ENCODE data around the gene RGS1. TPM values are rescaled to one million over a fixed set of nuclear protein-coding genes. Genes with fewer than 3 reads are reported as not detected.

The RGS1 gene
- total RNA-seq, 1 donor from 2014 or later: 12.0 TPM

DNA sequence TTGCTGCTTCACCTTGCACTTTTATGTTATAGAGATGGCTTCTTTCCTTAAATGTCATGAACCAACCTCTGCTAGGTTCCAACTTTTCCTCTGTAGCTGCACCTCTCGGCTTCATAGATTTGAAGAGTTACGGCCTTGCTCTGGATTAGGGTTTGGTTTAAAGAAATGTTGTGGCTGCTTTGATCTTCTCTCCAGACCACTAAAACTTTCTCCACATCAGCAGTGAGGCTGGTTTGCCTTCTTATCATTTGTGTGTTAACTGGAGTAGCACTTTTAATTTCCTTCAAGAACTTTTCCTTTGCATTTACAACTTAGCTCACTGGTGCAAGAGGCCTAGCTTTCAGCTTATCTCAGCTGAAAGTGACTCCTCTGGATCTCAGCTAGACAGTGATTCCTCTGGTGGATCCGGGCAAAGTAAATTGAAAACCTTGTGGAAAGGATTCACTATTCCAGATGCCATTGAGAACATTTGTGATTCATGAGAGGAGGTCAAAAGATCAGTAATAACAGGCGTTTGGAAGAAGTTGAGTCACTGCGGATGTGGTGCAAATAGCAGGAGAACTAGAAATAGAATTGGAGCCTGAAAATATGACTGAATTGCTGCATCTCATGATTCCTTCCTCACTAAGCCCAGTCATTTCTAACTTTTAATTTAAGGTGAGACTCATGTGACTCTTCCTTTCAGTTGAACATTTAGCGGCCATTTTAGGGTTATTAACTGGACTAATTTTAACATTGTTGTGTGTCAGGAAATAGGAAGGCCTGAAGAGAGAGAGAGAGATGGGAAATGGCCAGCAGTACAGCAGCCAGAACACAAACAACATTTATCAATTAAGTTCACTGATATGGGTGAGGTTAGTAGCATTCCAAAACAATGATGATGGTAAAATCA lies 16.2 kb upstream of the RGS1 start:
- Mint-ChIP-seq H3K36me3 (ENCODE audit: low read depth) (peaks cover 3% of the 10 kb centered on the region), H3K27ac (peak overlapping the region; percentile 2), H3K4me3 (no peak overlapping the region), H3K4me1 (ENCODE audit: low read depth) (peaks cover 26% of the 10 kb centered on the region), H3K27me3 (ENCODE audit: insufficient read depth) (no peaks in the 10 kb centered on the region), H3K9me3 (no peaks in the 10 kb centered on the region)
- intact Hi-C loops (cut with micrococcal nuclease): no loop called here
- DNase-seq (ENCODE audit: low spot score): no peak

DNA sequence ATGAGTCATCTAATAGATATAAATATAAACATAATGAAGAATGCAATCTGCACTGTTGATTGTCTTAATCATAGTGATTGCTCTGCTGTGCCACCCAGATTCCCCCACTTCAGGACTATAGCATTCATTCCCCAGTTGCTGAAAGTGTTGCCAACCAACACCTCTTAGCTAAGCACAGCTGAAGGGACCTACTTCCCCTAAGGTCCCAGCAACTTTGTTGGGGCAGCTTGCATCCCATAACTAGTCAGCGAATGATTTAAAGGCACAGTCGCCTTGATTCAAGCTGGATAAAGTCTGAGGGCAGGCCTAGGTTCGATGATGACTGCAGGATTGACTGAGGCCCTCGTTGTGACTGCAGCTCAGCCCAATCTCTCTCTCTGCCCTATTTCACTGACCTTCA lies 14.3 kb upstream of the RGS1 start:
- Mint-ChIP-seq H3K27ac (no peak overlapping the region), H3K36me3 (ENCODE audit: low read depth) (peaks cover 4% of the 10 kb centered on the region), H3K9me3 (no peaks in the 10 kb centered on the region), H3K4me3 (no peak overlapping the region), H3K27me3 (ENCODE audit: insufficient read depth) (no peaks in the 10 kb centered on the region), H3K4me1 (ENCODE audit: low read depth) (peaks cover 35% of the 10 kb centered on the region)
- intact Hi-C loops (cut with micrococcal nuclease): no loop called here
- no peak for DNase-seq (ENCODE audit: low spot score)

DNA sequence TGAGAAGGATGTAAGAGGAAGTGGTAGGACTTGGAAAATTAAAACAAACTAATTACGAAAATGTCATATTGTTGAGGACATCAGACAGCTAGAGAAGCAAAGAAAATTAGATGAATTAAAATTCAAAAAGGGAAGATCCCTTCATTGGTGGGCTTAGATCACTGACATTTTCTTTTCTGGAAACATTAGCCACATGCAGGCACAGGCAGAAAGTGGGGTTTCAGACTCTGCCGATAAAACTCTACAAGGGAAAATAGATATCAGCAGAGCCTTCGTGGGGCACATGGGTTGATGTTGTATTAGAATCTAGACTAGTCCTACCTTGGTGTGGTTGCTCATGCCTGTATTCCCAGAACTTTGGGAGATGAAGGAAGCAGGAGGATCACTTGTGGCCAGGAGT lies 12.4 kb upstream of the RGS1 start:
- peaks cover 4% of the 10 kb centered on the region for H3K36me3 Mint-ChIP-seq (ENCODE audit: low read depth)
- no peaks in the 10 kb centered on the region for H3K27me3 Mint-ChIP-seq (ENCODE audit: insufficient read depth)
- no peaks in the 10 kb centered on the region for H3K9me3 Mint-ChIP-seq
- no peak for DNase-seq (ENCODE audit: low spot score)
- intact Hi-C loops (cut with micrococcal nuclease): no loop called here
- peaks cover 45% of the 10 kb centered on the region for H3K4me1 Mint-ChIP-seq (ENCODE audit: low read depth)
- no peak overlapping the region for H3K4me3 Mint-ChIP-seq
- H3K27ac Mint-ChIP-seq: no peak overlapping the region

DNA sequence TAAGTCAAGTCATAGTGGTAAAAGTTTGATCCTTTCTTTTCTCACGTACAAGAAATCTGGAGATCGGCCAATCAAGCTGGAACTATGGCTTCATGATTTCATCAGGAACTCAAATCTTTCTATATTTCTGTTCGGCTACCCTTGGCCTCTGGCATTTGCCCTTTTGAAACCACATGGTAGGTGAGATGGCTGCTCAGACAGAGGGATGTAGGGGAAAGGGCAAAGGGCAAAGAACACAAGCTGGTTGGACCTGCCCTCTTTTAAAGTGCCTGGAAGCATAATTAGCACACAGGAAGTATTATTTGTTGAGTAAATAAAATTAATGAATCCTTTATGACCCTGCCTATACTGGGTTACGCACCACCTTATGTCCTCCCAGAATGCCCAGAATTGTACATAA lies 11.5 kb upstream of the RGS1 start:
- Mint-ChIP-seq H3K27me3 (ENCODE audit: insufficient read depth) (no peaks in the 10 kb centered on the region), H3K4me1 (ENCODE audit: low read depth) (peaks cover 46% of the 10 kb centered on the region), H3K36me3 (ENCODE audit: low read depth) (peaks cover 4% of the 10 kb centered on the region), H3K27ac (no peak overlapping the region), H3K4me3 (no peak overlapping the region), H3K9me3 (no peaks in the 10 kb centered on the region)
- DNase-seq (ENCODE audit: low spot score): no peak
- intact Hi-C loops (cut with micrococcal nuclease): no loop called here

DNA sequence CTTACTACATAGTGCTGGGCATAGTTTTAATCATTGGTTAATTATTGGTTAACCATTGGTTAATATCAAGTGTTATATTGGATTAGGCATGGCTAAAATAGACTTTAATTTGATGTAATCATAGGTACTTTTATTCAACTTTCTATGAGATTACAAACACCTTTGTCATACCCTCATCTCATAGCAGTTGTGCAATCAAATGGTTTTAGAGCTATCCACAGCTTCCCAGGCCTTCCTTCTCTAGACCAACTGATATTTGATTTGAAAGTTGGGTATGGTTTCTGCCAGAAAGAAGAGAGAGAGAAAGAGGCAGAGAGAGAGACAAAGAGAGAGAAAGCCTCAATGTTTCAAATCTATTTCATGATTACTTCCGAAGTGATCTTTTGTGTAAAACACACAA lies 9.6 kb upstream of the RGS1 start:
- peaks cover 43% of the 10 kb centered on the region for H3K4me1 Mint-ChIP-seq (ENCODE audit: low read depth)

DNA sequence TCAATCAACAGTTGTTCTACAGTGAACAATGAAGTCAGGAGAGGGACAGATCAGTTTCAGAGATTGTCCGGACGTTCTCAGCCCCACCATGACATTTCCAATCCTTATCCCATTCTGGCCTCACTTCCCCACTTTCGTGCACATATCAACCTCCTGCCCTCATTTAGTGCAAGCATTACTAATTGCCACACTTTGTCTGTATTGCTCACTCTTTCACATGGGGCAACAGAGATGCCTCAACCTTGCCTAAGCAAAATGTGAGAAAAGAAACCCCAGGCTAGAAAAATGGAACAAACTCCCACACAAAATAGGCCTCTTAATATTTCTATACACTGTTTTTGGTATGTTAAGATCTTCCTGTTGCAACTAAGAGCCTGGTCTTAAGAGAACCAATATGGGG lies 8.9 kb upstream of the RGS1 start:
- peaks cover 7% of the 10 kb centered on the region for H3K9me3 Mint-ChIP-seq
- H3K4me3 Mint-ChIP-seq: no peak overlapping the region
- H3K4me1 Mint-ChIP-seq (ENCODE audit: low read depth): peaks cover 50% of the 10 kb centered on the region
- intact Hi-C loops (cut with micrococcal nuclease): loop anchor here (2.0 kb wide), 1 partner anchor 50 kb away; no protein-coding TSS in a partner anchor
- no peak for DNase-seq (ENCODE audit: low spot score)
- H3K27ac Mint-ChIP-seq: peak overlapping the region; percentile 13
- H3K27me3 Mint-ChIP-seq (ENCODE audit: insufficient read depth): no peaks in the 10 kb centered on the region
- peaks cover 9% of the 10 kb centered on the region for H3K36me3 Mint-ChIP-seq (ENCODE audit: low read depth)

More for the DNA sequence above, 9.6 kb upstream of the RGS1 start:
- DNase-seq (ENCODE audit: low spot score): no peak
- peaks cover 7% of the 10 kb centered on the region for H3K9me3 Mint-ChIP-seq
- no peak overlapping the region for H3K27ac Mint-ChIP-seq
- H3K36me3 Mint-ChIP-seq (ENCODE audit: low read depth): peaks cover 9% of the 10 kb centered on the region
- no peak overlapping the region for H3K4me3 Mint-ChIP-seq
- intact Hi-C loops (cut with micrococcal nuclease): loop anchor here (2.0 kb wide), 1 partner anchor 49 kb away; no protein-coding TSS in a partner anchor
- no peaks in the 10 kb centered on the region for H3K27me3 Mint-ChIP-seq (ENCODE audit: insufficient read depth)

DNA sequence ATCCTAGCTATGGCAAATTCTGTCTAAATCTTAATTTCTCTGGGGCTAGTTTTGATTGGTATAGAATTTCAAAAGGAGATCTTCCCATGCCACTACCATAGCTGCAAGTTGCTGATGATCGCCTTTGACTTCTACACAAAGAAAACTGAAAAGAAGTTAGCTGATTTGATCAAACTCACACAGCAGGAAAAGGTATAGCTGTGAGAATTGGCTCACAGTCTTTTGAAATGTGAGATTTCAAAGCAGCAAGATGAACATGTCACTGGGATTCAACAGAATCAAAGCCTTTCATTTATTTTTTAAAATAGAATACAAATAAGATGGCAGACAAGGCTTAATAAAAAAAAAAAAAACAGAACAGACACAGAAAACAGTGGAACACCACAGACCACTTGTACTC lies 7.5 kb upstream of the RGS1 start:
- Mint-ChIP-seq H3K27ac (no peak overlapping the region), H3K9me3 (peaks cover 7% of the 10 kb centered on the region), H3K4me1 (ENCODE audit: low read depth) (peaks cover 64% of the 10 kb centered on the region), H3K4me3 (no peak overlapping the region), H3K27me3 (ENCODE audit: insufficient read depth) (no peaks in the 10 kb centered on the region), H3K36me3 (ENCODE audit: low read depth) (peaks cover 9% of the 10 kb centered on the region)
- intact Hi-C loops (cut with micrococcal nuclease): no loop called here
- no peak for DNase-seq (ENCODE audit: low spot score)

DNA sequence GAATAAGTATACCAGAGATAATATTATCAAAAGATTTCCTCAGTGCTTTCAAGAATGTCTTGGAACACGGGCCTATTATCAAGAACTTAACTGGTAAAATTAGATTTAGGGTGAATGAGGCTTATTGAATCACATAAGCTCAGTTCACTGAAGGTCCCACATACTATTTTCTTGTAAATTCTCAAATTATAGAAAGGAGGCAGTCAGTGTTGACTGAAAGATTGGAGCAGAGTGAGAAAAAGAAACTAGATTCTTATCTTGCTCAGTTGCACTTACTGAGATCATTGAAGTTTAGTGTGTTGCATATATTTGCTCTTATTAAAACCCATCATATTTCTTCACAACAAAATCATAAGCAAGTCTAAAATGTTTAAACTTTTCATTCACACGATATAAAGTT lies 3.9 kb upstream of the RGS1 start:
- H3K27me3 Mint-ChIP-seq (ENCODE audit: insufficient read depth): no peaks in the 10 kb centered on the region
- H3K36me3 Mint-ChIP-seq (ENCODE audit: low read depth): peaks cover 11% of the 10 kb centered on the region
- intact Hi-C loops (cut with micrococcal nuclease): no loop called here
- H3K4me1 Mint-ChIP-seq (ENCODE audit: low read depth): peaks cover 75% of the 10 kb centered on the region
- H3K27ac Mint-ChIP-seq: peak overlapping the region; percentile 32
- peaks cover 7% of the 10 kb centered on the region for H3K9me3 Mint-ChIP-seq
- no peak overlapping the region for H3K4me3 Mint-ChIP-seq
- no peak for DNase-seq (ENCODE audit: low spot score)

DNA sequence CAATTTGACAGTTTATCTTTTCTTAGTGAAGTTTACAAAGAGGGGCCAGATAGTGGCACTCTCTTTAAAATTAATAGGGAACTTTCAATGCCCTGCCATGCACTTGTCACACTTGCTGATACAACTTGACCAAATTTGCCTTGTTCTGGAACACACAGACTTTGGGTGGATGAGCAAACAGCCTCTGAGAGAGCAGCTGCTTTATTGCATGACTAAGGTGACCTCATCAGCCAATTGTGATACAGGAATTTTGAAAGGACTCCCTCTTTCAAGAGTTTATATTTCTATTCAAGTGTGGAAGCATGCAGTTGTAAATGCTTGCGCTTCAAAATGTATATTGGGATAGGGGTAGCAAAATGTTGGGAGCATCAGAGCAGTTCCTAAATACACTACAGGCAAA lies 2.1 kb upstream of the RGS1 start:
- Mint-ChIP-seq H3K9me3 (peaks cover 7% of the 10 kb centered on the region), H3K27me3 (ENCODE audit: insufficient read depth) (no peaks in the 10 kb centered on the region), H3K4me1 (ENCODE audit: low read depth) (peaks cover 87% of the 10 kb centered on the region), H3K27ac (no peak overlapping the region), H3K4me3 (peak overlapping the region; percentile 29), H3K36me3 (ENCODE audit: low read depth) (peaks cover 24% of the 10 kb centered on the region)
- DNase-seq (ENCODE audit: low spot score): no peak
- intact Hi-C loops (cut with micrococcal nuclease): no loop called here

DNA sequence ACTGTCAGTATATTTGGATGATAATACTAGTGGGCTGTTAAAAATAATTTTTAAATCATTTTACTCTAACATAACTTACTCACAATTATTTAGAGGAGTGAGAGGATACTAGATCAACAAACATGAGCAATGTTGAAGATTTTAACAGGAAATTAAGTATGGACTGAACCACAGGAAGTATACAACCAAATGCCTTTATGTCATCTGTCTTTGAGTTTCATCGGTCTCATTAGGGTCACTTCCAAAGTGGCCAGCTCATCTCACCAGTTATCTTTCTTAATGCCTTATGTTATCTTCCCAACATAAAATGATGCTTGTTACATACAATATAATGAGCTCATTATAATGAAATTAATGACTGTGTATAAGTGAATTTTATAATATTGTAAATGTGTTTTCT lies 1.5 kb upstream of the RGS1 start:
- intact Hi-C loops (cut with micrococcal nuclease): loop anchor here (2.0 kb wide), 2 partner anchors 411 to 485 kb away; partner anchors contain the start of genes RO60 and UCHL5
- peaks cover 29% of the 10 kb centered on the region for H3K36me3 Mint-ChIP-seq (ENCODE audit: low read depth)
- no peak overlapping the region for H3K4me3 Mint-ChIP-seq
- H3K4me1 Mint-ChIP-seq (ENCODE audit: low read depth): peaks cover 91% of the 10 kb centered on the region
- no peaks in the 10 kb centered on the region for H3K27me3 Mint-ChIP-seq (ENCODE audit: insufficient read depth)
- peaks cover 7% of the 10 kb centered on the region for H3K9me3 Mint-ChIP-seq
- DNase-seq (ENCODE audit: low spot score): no peak
- H3K27ac Mint-ChIP-seq: no peak overlapping the region

DNA sequence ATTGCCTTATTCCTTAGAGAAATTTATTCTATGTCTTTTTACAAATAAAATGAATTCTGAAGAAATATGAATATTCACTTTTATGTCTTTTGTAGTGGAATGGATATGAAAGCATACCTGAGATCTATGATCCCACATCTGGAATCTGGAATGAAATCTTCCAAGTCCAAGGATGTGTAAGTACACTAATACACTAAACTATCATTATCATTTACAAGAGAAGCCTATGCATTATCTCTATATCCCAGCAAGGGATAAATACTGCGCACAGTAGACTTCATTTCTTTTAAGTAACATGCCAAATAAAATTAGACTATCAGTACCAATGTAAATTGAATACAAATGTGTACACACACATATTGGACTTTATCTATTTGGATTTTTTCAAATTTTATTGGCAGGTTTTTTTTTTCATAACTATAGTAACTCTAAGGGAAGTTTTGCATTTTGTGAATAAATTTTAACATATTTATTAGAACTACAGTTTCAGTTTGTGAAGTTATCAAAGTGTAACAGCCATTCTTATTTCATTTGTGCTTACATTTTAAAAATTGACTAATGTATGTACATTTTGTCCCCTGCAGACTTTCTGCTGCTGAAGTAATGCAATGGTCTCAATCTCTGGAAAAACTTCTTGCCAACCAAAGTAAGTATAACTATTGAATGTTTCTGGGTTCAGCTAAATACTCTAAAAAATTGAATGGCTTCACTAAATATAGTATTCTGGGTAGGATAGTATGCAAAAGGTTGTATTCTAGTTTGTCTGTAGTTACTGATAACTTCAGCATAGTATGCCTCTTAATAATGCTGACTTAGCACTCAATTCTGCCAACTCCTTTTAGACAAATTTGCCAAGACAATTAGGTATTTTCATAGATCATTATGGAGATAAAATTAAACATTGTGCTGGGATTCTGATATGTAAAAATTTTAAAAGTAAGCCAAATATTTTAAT lies 894 bp downstream of the RGS1 start:
- Mint-ChIP-seq H3K4me3 (peak overlapping the region; percentile 89), H3K9me3 (no peaks in the 10 kb centered on the region), H3K27me3 (ENCODE audit: insufficient read depth) (no peaks in the 10 kb centered on the region), H3K4me1 (ENCODE audit: low read depth) (peaks cover 97% of the 10 kb centered on the region), H3K36me3 (ENCODE audit: low read depth) (peaks cover 32% of the 10 kb centered on the region), H3K27ac (peak overlapping the region; percentile 17)
- intact Hi-C loops (cut with micrococcal nuclease): no loop called here
- no peak for DNase-seq (ENCODE audit: low spot score)

DNA sequence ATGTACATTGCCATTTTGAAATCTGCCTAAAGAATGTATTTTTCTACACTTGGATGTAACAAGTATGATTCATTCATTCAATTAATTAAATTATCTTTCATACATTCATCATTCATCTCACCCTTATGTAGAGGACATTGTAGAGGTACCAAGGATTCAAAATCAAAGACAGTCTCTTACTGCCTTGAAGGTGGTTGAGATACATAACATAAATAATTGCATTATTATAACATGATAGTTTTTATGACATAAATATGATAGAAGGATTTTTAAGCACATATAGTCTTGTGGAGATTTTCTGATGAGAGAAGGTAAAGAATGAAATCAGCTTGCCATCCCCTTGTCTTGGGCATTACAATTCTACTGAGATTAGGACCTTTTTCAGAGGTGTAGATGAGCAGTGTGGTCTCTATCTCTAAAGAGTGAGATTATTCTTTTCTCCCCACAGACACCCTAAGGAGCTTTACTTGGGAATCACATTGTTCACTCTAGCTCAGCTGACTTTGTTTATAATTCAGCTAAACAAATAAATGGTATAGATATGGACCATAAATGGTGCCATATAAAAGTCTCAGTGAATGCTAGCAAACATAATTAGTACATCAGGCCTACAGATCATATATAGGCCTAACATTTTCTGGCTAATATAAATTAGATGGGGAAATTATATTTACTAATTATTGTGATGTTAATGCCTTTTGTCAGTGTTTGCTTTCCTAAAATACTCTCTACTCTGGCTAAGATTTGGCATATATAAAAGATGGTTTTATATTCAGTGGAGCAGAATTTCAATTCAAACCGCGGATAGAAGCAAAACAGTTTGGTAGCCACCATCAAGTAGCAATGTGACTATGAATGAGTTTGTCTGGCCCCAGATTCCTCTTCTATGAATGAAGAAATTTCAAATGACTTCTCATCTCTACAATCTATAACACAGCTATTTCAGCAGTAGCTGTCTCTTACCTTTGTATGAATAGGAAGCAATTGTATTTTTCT lies 1.9 kb downstream of the RGS1 start:
- no peak overlapping the region for H3K27ac Mint-ChIP-seq
- peaks cover 87% of the 10 kb centered on the region for H3K4me1 Mint-ChIP-seq (ENCODE audit: low read depth)
- H3K36me3 Mint-ChIP-seq (ENCODE audit: low read depth): peaks cover 32% of the 10 kb centered on the region
- no peaks in the 10 kb centered on the region for H3K27me3 Mint-ChIP-seq (ENCODE audit: insufficient read depth)
- H3K4me3 Mint-ChIP-seq: peak overlapping the region; percentile 89
- no peaks in the 10 kb centered on the region for H3K9me3 Mint-ChIP-seq
- DNase-seq (ENCODE audit: low spot score): no peak
- intact Hi-C loops (cut with micrococcal nuclease): loop anchor here (2.0 kb wide), 1 partner anchor 23 kb away; no protein-coding TSS in a partner anchor
